Caco-2 (cell line): ENCODE data around the gene NCMAP. TPM values are rescaled to one million over a fixed set of nuclear protein-coding genes. Genes with fewer than 3 reads are reported as not detected.

Experiments used
- BruUV-seq: library from RNA; stranded (reverse); fragments of 400-500 nt; replicated peaks from 2 replicates; lab custom pipeline; 2021; lab: Mats Ljungman, UMichigan
- CTCF ChIA-PET: fragments of 300-600 bp; sonication (Branson Sonifier 250); formaldehyde crosslinking; loops from one replicate; lab custom pipeline; 2022; ENCODE audit warnings: antibody characterized with exemption; lab: Charles Lee
- POLR2A ChIA-PET: fragments of 300-600 bp; sonication (Branson Sonifier 250); formaldehyde crosslinking; loops from one replicate; lab custom pipeline; 2022; ENCODE audit warnings: antibody characterized with exemption; lab: Charles Lee
- DNase-seq, 2 experiments: peaks; one replicate each; pipeline versions ENCODE4 v3.0.0 to v3.0.0-alpha.2; 2020 to 2022
- H3K27me3 ChIP-seq: replicated peaks from 2 replicates; pipeline ENCODE4 v1.6.0; 2011; ENCODE audit warnings: low read length; ENCODE audit not compliant: control insufficient read depth, insufficient read depth
- H3K36me3 ChIP-seq: 2 replicates; pipeline ENCODE4 v1.5.1; 2011; ENCODE audit warnings: low read length; ENCODE audit not compliant: control insufficient read depth, insufficient read depth
- H3K4me1 ChIP-seq: fragments of 250-450 bp; sonication (Bioruptor Pico); 2 replicates; pipeline ENCODE4 v1.5.1; 2020; ENCODE audit warnings: mild to moderate bottlenecking
- H3K4me3 ChIP-seq: 2 replicates; pipeline ENCODE4 v1.5.1; 2011; ENCODE audit warnings: low read depth, mild to moderate bottlenecking, control low read depth, low read length
- H3K9me3 ChIP-seq: fragments of 250-450 bp; sonication (Bioruptor Pico); 2 replicates; pipeline ENCODE4 v1.5.1; 2020; ENCODE audit warnings: mild to moderate bottlenecking, moderate library complexity
- H3K27ac Mint-ChIP-seq: one replicate; pipeline ENCODE4 v1.8.0; 2022; ENCODE audit warnings: mixed read lengths; ENCODE audit not compliant: unreplicated experiment
- H3K27me3 Mint-ChIP-seq: one replicate; pipeline ENCODE4 v1.8.0; 2022; ENCODE audit warnings: mixed read lengths; ENCODE audit not compliant: insufficient read depth, unreplicated experiment
- H3K36me3 Mint-ChIP-seq: one replicate; pipeline ENCODE4 v1.8.0; 2022; ENCODE audit warnings: mild to moderate bottlenecking, mixed read lengths; ENCODE audit not compliant: insufficient read depth, unreplicated experiment
- H3K4me1 Mint-ChIP-seq: one replicate; pipeline ENCODE4 v1.8.0; 2022; ENCODE audit warnings: low read depth, mixed read lengths; ENCODE audit not compliant: unreplicated experiment
- H3K4me3 Mint-ChIP-seq: one replicate; pipeline ENCODE4 v1.8.0; 2022; ENCODE audit warnings: mild to moderate bottlenecking, moderate library complexity, mixed read lengths; ENCODE audit not compliant: unreplicated experiment
- H3K9me3 Mint-ChIP-seq: one replicate; pipeline ENCODE4 v1.8.0; 2022; ENCODE audit warnings: mixed read lengths; ENCODE audit not compliant: unreplicated experiment
- CTCF ChIP-seq, 2 experiments: fragments of 200-600 bp in 1 of 2; IDR thresholded peaks; 1 replicate in 1 of 2; 2 replicates in 1 of 2; pipeline versions ENCODE4 v1.5.1 to v1.8.0; 2011 to 2022; ENCODE audit warnings: antibody characterized with exemption in 1 of 2, control low read depth in 1 of 2, inconsistent platforms in 1 of 2, low read depth in 1 of 2, low read length in 1 of 2, mild to moderate bottlenecking in 1 of 2, moderate library complexity in 1 of 2; ENCODE audit not compliant: insufficient read depth in 1 of 2, severe bottlenecking in 1 of 2, unreplicated experiment in 1 of 2
- intact Hi-C: fragments of 100-400 bp; cut with micrococcal nuclease; formaldehyde crosslinking; loops from one replicate; pipeline ENCODE4 v1.10.0; 2022; ENCODE audit not compliant: unreplicated experiment
- total RNA-seq: library from RNA; stranded (reverse); gene quantifications from 2 replicates; pipeline ENCODE4 v1.2.3, GENCODE V29; 2022

The NCMAP gene
- total RNA-seq, 1 experiment from 2014 or later = 0.43 TPM

- ChIA-PET POLR2A (no interaction called here), CTCF (interaction anchor here (1.0 kb wide), 1 partner anchor 23 kb away, joined by 3 read pairs; no protein-coding TSS in a partner anchor)
- no peaks in the 10 kb centered on the region for H3K27me3 ChIP-seq
- intact Hi-C loops = no loop called here
- Mint-ChIP-seq H3K4me1 (no peaks in the 10 kb centered on the region), H3K9me3 (no peaks in the 10 kb centered on the region), H3K4me3 (no peak overlapping the region), H3K36me3 (no peaks in the 10 kb centered on the region), H3K27me3 (no peaks in the 10 kb centered on the region), H3K27ac (no peak overlapping the region)
- H3K9me3 ChIP-seq = no peaks in the 10 kb centered on the region
- no peaks in the 10 kb centered on the region for H3K4me1 ChIP-seq
- DNase-seq = no peak
- no peak for TF ChIP-seq CTCF (IDR thresholded peaks at IDR 0.05; ENCODE audit: insufficient read depth in 1 of 2, low read depth in 1 of 2, low read length in 1 of 2, severe bottlenecking in 1 of 2, unreplicated experiment in 1 of 2)
- H3K36me3 ChIP-seq = no peaks in the 10 kb centered on the region
- no TSS peak for BruUV-seq
- H3K4me3 ChIP-seq = no peak overlapping the region
Measured at GRCh38 chr1:24609949-24610517, 54.1 kb downstream of the NCMAP start.

- TF ChIP-seq CTCF (IDR thresholded peaks at IDR 0.05; ENCODE audit: insufficient read depth in 1 of 2, low read depth in 1 of 2, low read length in 1 of 2, severe bottlenecking in 1 of 2, unreplicated experiment in 1 of 2) = no peak
- no peaks in the 10 kb centered on the region for H3K9me3 ChIP-seq
- Mint-ChIP-seq H3K36me3 (no peaks in the 10 kb centered on the region), H3K9me3 (peaks cover 10% of the 10 kb centered on the region), H3K27me3 (no peaks in the 10 kb centered on the region), H3K4me1 (peaks cover 26% of the 10 kb centered on the region), H3K4me3 (no peak overlapping the region), H3K27ac (no peak overlapping the region)
- no peaks in the 10 kb centered on the region for H3K36me3 ChIP-seq
- ChIA-PET CTCF (no interaction called here), POLR2A (no interaction called here)
- intact Hi-C loops = no loop called here
- no peak overlapping the region for H3K4me3 ChIP-seq
- H3K4me1 ChIP-seq = peaks cover 8% of the 10 kb centered on the region
- no peak for DNase-seq
- no TSS peak for BruUV-seq
- H3K27me3 ChIP-seq = no peaks in the 10 kb centered on the region
Measured at GRCh38 chr1:24619376-24619775, 63.5 kb downstream of the NCMAP start.

GRCh38 chr1:24620678-24621077 lies 64.8 kb downstream of the NCMAP start:
- no peaks in the 10 kb centered on the region for H3K27me3 Mint-ChIP-seq
- H3K4me3 ChIP-seq = no peak overlapping the region
- no peak for TF ChIP-seq CTCF (IDR thresholded peaks at IDR 0.05; ENCODE audit: insufficient read depth in 1 of 2, low read depth in 1 of 2, low read length in 1 of 2, severe bottlenecking in 1 of 2, unreplicated experiment in 1 of 2)
- no peaks in the 10 kb centered on the region for H3K27me3 ChIP-seq
- no peaks in the 10 kb centered on the region for H3K36me3 ChIP-seq
- no TSS peak for BruUV-seq
- no peak overlapping the region for H3K4me3 Mint-ChIP-seq
- H3K4me1 ChIP-seq = peaks cover 8% of the 10 kb centered on the region
- intact Hi-C loops = no loop called here
- ChIA-PET POLR2A (no interaction called here), CTCF (no interaction called here)
- no peak overlapping the region for H3K27ac Mint-ChIP-seq
- H3K9me3 ChIP-seq = no peaks in the 10 kb centered on the region
- H3K4me1 Mint-ChIP-seq = peaks cover 26% of the 10 kb centered on the region
- H3K9me3 Mint-ChIP-seq = peaks cover 10% of the 10 kb centered on the region
- no peaks in the 10 kb centered on the region for H3K36me3 Mint-ChIP-seq
- DNase-seq = no peak
